ENCODE results near the gene TSEN15. TPM values are rescaled to one million over a fixed set of nuclear protein-coding genes. Genes with fewer than 3 reads are reported as not detected.

The TSEN15 gene
- total and polyA plus RNA-seq, 2 of the 13 experiments (the other 11 are each of a cell fraction or from before 2014, with no cell fraction given) = 25.6 to 35.8 TPM

- TF ChIP-seq NKX3-1 (CRISPR knock-in tag; IDR thresholded peaks at IDR 0.05) = no peak
- no peak for TF ChIP-seq RXRB (CRISPR knock-in tag; IDR thresholded peaks at IDR 0.05; ENCODE audit: borderline replicate concordance)
- TF ChIP-seq ZNF773 (CRISPR knock-in tag; IDR thresholded peaks at IDR 0.05; ENCODE audit: borderline replicate concordance) = no peak
- TF ChIP-seq TOE1 (CRISPR knock-in tag; IDR thresholded peaks at IDR 0.05) = no peak
- no peak for TF ChIP-seq FOXM1 (CRISPR knock-in tag; IDR thresholded peaks at IDR 0.05)
- no peak for TF ChIP-seq SRSF9 (IDR thresholded peaks at IDR 0.05; ENCODE audit: borderline replicate concordance, insufficient read depth, low read depth, low read length, poor library complexity, severe bottlenecking)
- peak; percentile 74 for TF ChIP-seq TAF1 (CRISPR knock-in tag; IDR thresholded peaks at IDR 0.05)
- no peak for TF ChIP-seq PLSCR1 (CRISPR knock-in tag; IDR thresholded peaks at IDR 0.05; ENCODE audit: borderline replicate concordance)
- TF ChIP-seq JUND (CRISPR knock-in tag; IDR thresholded peaks at IDR 0.05) = no peak
- TF ChIP-seq PATZ1 (CRISPR knock-in tag; IDR thresholded peaks at IDR 0.05) = peak; percentile 3; the same call in 1 of the 2 replicates
- TF ChIP-seq ZNF660 (CRISPR knock-in tag; IDR thresholded peaks at IDR 0.05; ENCODE audit: borderline replicate concordance, low read depth) = no peak
- no peak for TF ChIP-seq RBM22 (optimal IDR thresholded peaks at IDR 0.05; ENCODE audit: low read length)
- TF ChIP-seq MZF1 (CRISPR knock-in tag; IDR thresholded peaks at IDR 0.05; ENCODE audit: borderline replicate concordance) = 0 out of 2 replicates have a peak, but pooled peaks have one; percentile 50
- TF ChIP-seq SNAI1 (CRISPR knock-in tag; IDR thresholded peaks at IDR 0.05; ENCODE audit: borderline replicate concordance) = no peak
- TF ChIP-seq ARID4A (CRISPR knock-in tag; IDR thresholded peaks at IDR 0.05; ENCODE audit: borderline replicate concordance) = no peak; the same call in 1 of the 2 replicates
- TF ChIP-seq ZFP90 (CRISPR knock-in tag; IDR thresholded peaks at IDR 0.05; ENCODE audit: borderline replicate concordance) = no peak
- TF ChIP-seq SAP130 (CRISPR knock-in tag; IDR thresholded peaks at IDR 0.05; ENCODE audit: low read depth) = 0 out of 2 replicates have a peak, but pooled peaks have one; percentile 10
- TF ChIP-seq ZFP41 (CRISPR knock-in tag; IDR thresholded peaks at IDR 0.05; ENCODE audit: borderline replicate concordance) = no peak
- TF ChIP-seq HNRNPL (IDR thresholded peaks at IDR 0.05; ENCODE audit: low read depth, low read length) = 0 out of 2 replicates have a peak, but pooled peaks have one; percentile 15
- no peak for TF ChIP-seq MTF1 (CRISPR knock-in tag; IDR thresholded peaks at IDR 0.05)
- no peak for TF ChIP-seq ARNT2 (CRISPR knock-in tag; IDR thresholded peaks at IDR 0.05; ENCODE audit: low read depth)
- TF ChIP-seq SKI (IDR thresholded peaks at IDR 0.05; ENCODE audit: partially characterized antibody) = no peak
- no peak for TF ChIP-seq ZNF451 (CRISPR knock-in tag; IDR thresholded peaks at IDR 0.05)
- TF ChIP-seq ZNF891 (CRISPR knock-in tag; IDR thresholded peaks at IDR 0.05) = peak; percentile 21; the same call in 1 of the 2 replicates
- no peak for TF ChIP-seq ZKSCAN5 (CRISPR knock-in tag; IDR thresholded peaks at IDR 0.05)
These were observed 15.0 kb upstream of the TSEN15 start (continued) for GRCh38 chr1:184036517-184036949.

All from HepG2 (cell line).